Keratinocyte (primary cell): Measurements from ENCODE around the gene ATP5MC2. TPM values are rescaled to one million over a fixed set of nuclear protein-coding genes. Genes with fewer than 3 reads are reported as not detected.

ENCODE experiments used
- DNase-seq: peaks from one replicate; pipeline ENCODE4 v3.0.0-alpha.2; 2011; ENCODE audit warnings: low read depth, missing footprints, low spot score
- FAIRE-seq: peaks from 2 replicates; lab custom pipeline; 2011; peaks lifted over from hg19 to GRCh38; lab: Jason Lieb, UNC
- H2AFZ ChIP-seq: 2 replicates; pipeline ENCODE4 v1.6.0; 2012; ENCODE audit warnings: low read length, control low read depth, inconsistent platforms; ENCODE audit not compliant: control insufficient read depth
- H3K27ac ChIP-seq: 2 replicates; pipeline ENCODE4 v1.5.1; 2011; ENCODE audit warnings: low read length; ENCODE audit not compliant: control insufficient read depth, insufficient read depth
- H3K27me3 ChIP-seq: 3 replicates; pipeline ENCODE4 v1.6.0; 2011; ENCODE audit warnings: low read length; ENCODE audit not compliant: control insufficient read depth, insufficient read depth; ENCODE audit errors: extremely low read depth
- H3K36me3 ChIP-seq, 2 experiments: 2 replicates in 1 of 2; 3 replicates in 1 of 2; pipeline ENCODE4 v1.5.1; 2011; ENCODE audit warnings: low read length in 2 of 2, mild to moderate bottlenecking in 1 of 2; ENCODE audit not compliant: control insufficient read depth in 2 of 2, insufficient read depth in 2 of 2; ENCODE audit errors: extremely low read depth in 1 of 2
- H3K4me1 ChIP-seq: 3 replicates; pipeline ENCODE4 v1.5.1; 2011; ENCODE audit warnings: low read length; ENCODE audit not compliant: control insufficient read depth, insufficient read depth; ENCODE audit errors: extremely low read depth
- H3K4me2 ChIP-seq: 3 replicates; pipeline ENCODE4 v1.6.0; 2011; ENCODE audit warnings: low read depth, low read length; ENCODE audit not compliant: control insufficient read depth, insufficient read depth; ENCODE audit errors: extremely low read depth
- H3K4me3 ChIP-seq, 3 experiments: fragments of 200-600 bp in 1 of 3; sonication (generic) in 1 of 3; 2 replicates in 2 of 3; 3 replicates in 1 of 3; pipeline ENCODE4 v1.5.1; 2011 to 2016; ENCODE audit warnings: low read length in 3 of 3, mild to moderate bottlenecking in 3 of 3, control low read depth in 2 of 3, inconsistent platforms in 1 of 3, low read depth in 1 of 3, mixed read lengths in 1 of 3, mixed run types in 1 of 3, moderate library complexity in 1 of 3; ENCODE audit not compliant: control insufficient read depth in 2 of 3, insufficient read depth in 2 of 3; ENCODE audit errors: extremely low read depth in 1 of 3
- H3K79me2 ChIP-seq: 2 replicates; pipeline ENCODE4 v1.6.0; 2012; ENCODE audit warnings: low read length; ENCODE audit not compliant: control insufficient read depth, insufficient read depth
- H3K9ac ChIP-seq: 3 replicates; pipeline ENCODE4 v1.6.0; 2011; ENCODE audit warnings: low read length; ENCODE audit not compliant: control insufficient read depth, insufficient read depth; ENCODE audit errors: extremely low read depth
- H3K9me1 ChIP-seq: 3 replicates; pipeline ENCODE4 v1.6.0; 2011; ENCODE audit warnings: low read length; ENCODE audit not compliant: control insufficient read depth, insufficient read depth; ENCODE audit errors: extremely low read depth
- H3K9me3 ChIP-seq: 2 replicates; pipeline ENCODE4 v1.5.1; 2012; ENCODE audit warnings: low read depth, low read length; ENCODE audit not compliant: control insufficient read depth
- H4K20me1 ChIP-seq: 3 replicates; pipeline ENCODE4 v1.6.0; 2011; ENCODE audit warnings: low read length; ENCODE audit not compliant: control insufficient read depth, insufficient read depth; ENCODE audit errors: extremely low read depth
- EZH2 ChIP-seq: IDR thresholded peaks from one replicate; pipeline ENCODE4 v1.6.1; 2012; ENCODE audit warnings: inconsistent platforms, mild to moderate bottlenecking, low read length, moderate library complexity
- dilution Hi-C: fragments of 300-500 bp; cut with MboI; formaldehyde crosslinking; loops from one replicate; pipeline ENCODE4 v1.7.0; 2020; ENCODE audit warnings: low sequenced_read_pairs; ENCODE audit not compliant: extremely low pct_ligation_motif_present
- polyA plus RNA-seq, 5 experiments: library from polyadenylated mRNA; depleted of rRNA in 3 of 5; stranded (reverse) in 3 of 5; stranded (forward) in 1 of 5; unstranded in 1 of 5; fragments of >200 nt; gene quantifications; 1 replicate in 1 of 5; 2 replicates in 3 of 5; 3 replicates in 1 of 5; pipeline versions ENCODE4 v1.2.1 to v1.2.3, GENCODE V29; 2011 to 2012; ENCODE audit warnings: missing spikeins in 2 of 5, low read depth in 1 of 5, low replicate concordance in 1 of 5
- TF ChIP-seq, protein P1 (sequence below), 3 experiments: IDR thresholded peaks in 1 of 3; conservative IDR thresholded peaks in 1 of 3; optimal IDR thresholded peaks in 1 of 3; 2 replicates in 2 of 3; 3 replicates in 1 of 3; pipeline versions ENCODE3 to v1.5.1; 2011; ENCODE audit warnings: low read length in 3 of 3, mild to moderate bottlenecking in 3 of 3, moderate library complexity in 2 of 3, control low read depth in 1 of 3, inconsistent platforms in 1 of 3; ENCODE audit not compliant: insufficient read depth in 2 of 3; ENCODE audit errors: extremely low read depth in 1 of 3

Gene ATP5MC2
- polyA plus RNA-seq, 1 donor (not counting 4 experiments of a cell fraction or from before 2014, with no cell fraction given): 138 TPM

- Histone ChIP-seq H3K4me2 (no peak overlapping the region), H3K27me3 (no peaks in the 10 kb centered on the region), H3K27ac (no peak overlapping the region), H3K9me3 (no peaks in the 10 kb centered on the region), H3K9me1 (no peaks in the 10 kb centered on the region), H3K4me3 (no peak overlapping the region), H3K9ac (no peak overlapping the region), H3K36me3 (no peaks in the 10 kb centered on the region), H3K4me1 (no peaks in the 10 kb centered on the region), H2AFZ (no peak overlapping the region), H3K79me2 (no peaks in the 10 kb centered on the region), H4K20me1 (no peaks in the 10 kb centered on the region)
- no peak for TF ChIP-seq EZH2
- TF ChIP-seq, protein P1, sequence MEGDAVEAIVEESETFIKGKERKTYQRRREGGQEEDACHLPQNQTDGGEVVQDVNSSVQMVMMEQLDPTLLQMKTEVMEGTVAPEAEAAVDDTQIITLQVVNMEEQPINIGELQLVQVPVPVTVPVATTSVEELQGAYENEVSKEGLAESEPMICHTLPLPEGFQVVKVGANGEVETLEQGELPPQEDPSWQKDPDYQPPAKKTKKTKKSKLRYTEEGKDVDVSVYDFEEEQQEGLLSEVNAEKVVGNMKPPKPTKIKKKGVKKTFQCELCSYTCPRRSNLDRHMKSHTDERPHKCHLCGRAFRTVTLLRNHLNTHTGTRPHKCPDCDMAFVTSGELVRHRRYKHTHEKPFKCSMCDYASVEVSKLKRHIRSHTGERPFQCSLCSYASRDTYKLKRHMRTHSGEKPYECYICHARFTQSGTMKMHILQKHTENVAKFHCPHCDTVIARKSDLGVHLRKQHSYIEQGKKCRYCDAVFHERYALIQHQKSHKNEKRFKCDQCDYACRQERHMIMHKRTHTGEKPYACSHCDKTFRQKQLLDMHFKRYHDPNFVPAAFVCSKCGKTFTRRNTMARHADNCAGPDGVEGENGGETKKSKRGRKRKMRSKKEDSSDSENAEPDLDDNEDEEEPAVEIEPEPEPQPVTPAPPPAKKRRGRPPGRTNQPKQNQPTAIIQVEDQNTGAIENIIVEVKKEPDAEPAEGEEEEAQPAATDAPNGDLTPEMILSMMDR (optimal IDR thresholded peaks at IDR 0.05 in 1 of 3, IDR thresholded peaks at IDR 0.05 in 1 of 3, conservative IDR thresholded peaks at IDR 0.05 in 1 of 3; ENCODE audit: extremely low read depth in 1 of 3, insufficient read depth in 2 of 3, low read length in 3 of 3): no peak
- dilution Hi-C loops: no loop called here
- FAIRE-seq (no peak), DNase-seq (no peak)
Observed at GRCh38 chr12:53684654-53685220, 8.9 kb upstream of the ATP5MC2 start.

GRCh38 chr12:53683983-53684382 lies 8.1 kb upstream of the ATP5MC2 start:
- Histone ChIP-seq H3K36me3 (no peaks in the 10 kb centered on the region), H3K4me1 (no peaks in the 10 kb centered on the region), H3K27ac (no peak overlapping the region), H3K79me2 (no peaks in the 10 kb centered on the region), H3K9me3 (no peaks in the 10 kb centered on the region), H4K20me1 (no peaks in the 10 kb centered on the region), H3K9ac (no peak overlapping the region), H3K4me3 (no peak overlapping the region), H3K27me3 (no peaks in the 10 kb centered on the region), H3K4me2 (no peak overlapping the region), H3K9me1 (no peaks in the 10 kb centered on the region), H2AFZ (no peak overlapping the region)
- dilution Hi-C loops: no loop called here
- FAIRE-seq (no peak), DNase-seq (no peak)
- no peak for TF ChIP-seq EZH2
- TF ChIP-seq, protein P1 (optimal IDR thresholded peaks at IDR 0.05 in 1 of 3, IDR thresholded peaks at IDR 0.05 in 1 of 3, conservative IDR thresholded peaks at IDR 0.05 in 1 of 3; ENCODE audit: extremely low read depth in 1 of 3, insufficient read depth in 2 of 3, low read length in 3 of 3): no peak
